ENCODE measurements around the gene PRR7.

DNA sequence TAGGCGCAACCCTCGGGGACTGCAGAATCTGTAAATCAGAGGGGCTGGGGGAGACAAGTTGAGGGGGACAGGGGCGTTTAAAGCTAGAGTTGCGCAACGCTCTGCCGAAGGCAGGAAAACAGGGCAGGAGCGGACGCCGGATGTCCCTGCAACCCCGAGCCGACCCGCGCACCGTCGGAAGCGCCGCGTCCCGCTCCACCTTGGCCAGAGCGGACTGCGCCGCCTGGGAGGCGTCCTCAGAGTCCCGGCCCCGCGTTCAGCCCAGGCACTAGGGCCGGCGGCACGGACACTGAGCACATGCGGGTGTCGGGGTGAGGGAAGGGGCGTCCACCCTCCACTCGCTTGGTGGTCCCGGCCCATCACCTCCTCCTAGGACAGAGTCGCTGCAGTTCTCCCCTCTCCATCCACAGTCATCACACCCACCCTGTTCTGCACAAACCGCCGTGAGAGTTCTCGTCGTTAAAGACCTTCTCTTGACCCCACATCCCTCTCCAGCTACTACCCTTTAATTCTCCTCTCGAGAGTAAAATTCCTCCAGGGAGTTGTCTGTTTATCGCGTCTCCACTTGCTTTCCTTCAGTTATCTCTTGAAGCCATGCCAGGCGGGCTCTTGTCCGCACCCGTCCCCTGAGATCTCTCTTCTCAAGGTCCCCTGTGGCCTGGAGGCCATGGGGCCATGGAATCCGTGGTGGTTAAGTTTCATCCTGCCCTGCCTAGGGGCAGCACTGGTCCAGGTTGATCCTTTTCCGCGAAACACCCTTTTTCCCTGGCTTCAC, 51.6 kb downstream of the PRR7 start:
- no peak for TF ChIP-seq POLR2A (IDR thresholded peaks at IDR 0.05; ENCODE audit: low read length)
- no peak for TF ChIP-seq GATA1 (IDR thresholded peaks at IDR 0.05; ENCODE audit: low read depth, low read length)

Data from erythroblast (primary cell).